Measurements from ENCODE around the gene MMP11. TPM values are rescaled to one million over a fixed set of nuclear protein-coding genes. Genes with fewer than 3 reads are reported as not detected.
A peak's percentile ranks its signal among the peaks of the same experiment; 100 is the strongest.

The MMP11 gene
- total RNA-seq, 1 donor from 2014 or later: 51.5 TPM

- DNase-seq (ENCODE audit: low read depth): peak; percentile 65
Observed at GRCh38 chr22:23829845-23830372, 57.3 kb downstream of the MMP11 start.

- no peak for DNase-seq (ENCODE audit: low read depth)
Observed at GRCh38 chr22:23831261-23831660, 58.6 kb downstream of the MMP11 start.

GRCh38 chr22:23831781-23832180, 59.1 kb downstream of the MMP11 start:
- DNase-seq (ENCODE audit: low read depth): no peak

GRCh38 chr22:23832226-23833016, 59.8 kb downstream of the MMP11 start:
- DNase-seq (ENCODE audit: low read depth): peak; percentile 38

- no peak for DNase-seq (ENCODE audit: low read depth)
Observed at GRCh38 chr22:23833017-23833751, 60.5 kb downstream of the MMP11 start.

Other genes with a start within 250 kb of the MMP11 start
- 0.88 TPM in 1 of 2 replicates, not detected in the other for gene IGLL1, start 192.6 kb upstream of the MMP11 start, total RNA-seq
- 0.21 and 0.26 TPM in 2 replicates for gene DRICH1, start 140.5 kb upstream of the MMP11 start, total RNA-seq
- gene RGL4, start 81.8 kb upstream of the MMP11 start, total RNA-seq: 0.40 and 2.3 TPM in 2 replicates
- 3.0 and 3.2 TPM in 2 replicates for gene ZNF70, start 21.7 kb upstream of the MMP11 start, total RNA-seq
- gene VPREB3, start 18.4 kb upstream of the MMP11 start, total RNA-seq: 0.51 TPM in 1 of 2 replicates, not detected in the other
- 1.2 TPM in 1 of 2 replicates, not detected in the other for gene C22orf15, start 9.9 kb upstream of the MMP11 start, total RNA-seq
- gene CHCHD10, start 4.9 kb upstream of the MMP11 start, total RNA-seq: 2.7 and 19.8 TPM in 2 replicates
- 58.8 and 62.9 TPM in 2 replicates for gene SMARCB1, start 14.1 kb downstream of the MMP11 start, total RNA-seq
- gene DERL3, start 66.2 kb downstream of the MMP11 start, total RNA-seq: 1.5 and 4.6 TPM in 2 replicates
- gene SLC2A11, start 85.0 kb downstream of the MMP11 start, total RNA-seq: 13.2 and 18.9 TPM in 2 replicates
- gene MIF, start 121.5 kb downstream of the MMP11 start, total RNA-seq: 374 and 603 TPM in 2 replicates
- 3.3 and 4.9 TPM in 2 replicates for gene GSTT2B, start 188.3 kb downstream of the MMP11 start, total RNA-seq
- gene DDTL, start 194.0 kb downstream of the MMP11 start, total RNA-seq: not detected in 2 replicates
- 99.2 and 112 TPM in 2 replicates for gene DDT, start 201.6 kb downstream of the MMP11 start, total RNA-seq
- gene GSTT2, start 207.3 kb downstream of the MMP11 start, total RNA-seq: 1.7 TPM in 1 of 2 replicates, not detected in the other
- gene GSTT4, start 232.6 kb downstream of the MMP11 start, total RNA-seq: not detected in 2 replicates
- gene CABIN1, start 238.5 kb downstream of the MMP11 start, total RNA-seq: 25.7 and 28.0 TPM in 2 replicates

Measured in myocyte (in vitro differentiated cells).